ENCODE measurements around the gene PDHA1. TPM values are rescaled to one million over a fixed set of nuclear protein-coding genes. Genes with fewer than 3 reads are reported as not detected.

The PDHA1 gene
- total RNA-seq, 2 donors from 2014 or later: 149 to 194 TPM

GRCh38 chrX:19410259-19410658, 66.5 kb downstream of the PDHA1 start:
- Histone ChIP-seq H3K9me3 (peaks cover 0 to 7% of the 10 kb centered on the region in 2 donors), H3K4me1 (no peaks in the 10 kb centered on the region), H3K27me3 (no peaks in the 10 kb centered on the region), H3K36me3 (no peaks in the 10 kb centered on the region), H3K27ac (no peak overlapping the region), H3K4me3 (no peak overlapping the region)
- DNase-seq (ENCODE audit: low spot score): no peak
- TF ChIP-seq, protein P1, sequence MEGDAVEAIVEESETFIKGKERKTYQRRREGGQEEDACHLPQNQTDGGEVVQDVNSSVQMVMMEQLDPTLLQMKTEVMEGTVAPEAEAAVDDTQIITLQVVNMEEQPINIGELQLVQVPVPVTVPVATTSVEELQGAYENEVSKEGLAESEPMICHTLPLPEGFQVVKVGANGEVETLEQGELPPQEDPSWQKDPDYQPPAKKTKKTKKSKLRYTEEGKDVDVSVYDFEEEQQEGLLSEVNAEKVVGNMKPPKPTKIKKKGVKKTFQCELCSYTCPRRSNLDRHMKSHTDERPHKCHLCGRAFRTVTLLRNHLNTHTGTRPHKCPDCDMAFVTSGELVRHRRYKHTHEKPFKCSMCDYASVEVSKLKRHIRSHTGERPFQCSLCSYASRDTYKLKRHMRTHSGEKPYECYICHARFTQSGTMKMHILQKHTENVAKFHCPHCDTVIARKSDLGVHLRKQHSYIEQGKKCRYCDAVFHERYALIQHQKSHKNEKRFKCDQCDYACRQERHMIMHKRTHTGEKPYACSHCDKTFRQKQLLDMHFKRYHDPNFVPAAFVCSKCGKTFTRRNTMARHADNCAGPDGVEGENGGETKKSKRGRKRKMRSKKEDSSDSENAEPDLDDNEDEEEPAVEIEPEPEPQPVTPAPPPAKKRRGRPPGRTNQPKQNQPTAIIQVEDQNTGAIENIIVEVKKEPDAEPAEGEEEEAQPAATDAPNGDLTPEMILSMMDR (IDR thresholded peaks at IDR 0.05): no peak

Other genes starting within 250 kb of the PDHA1 start
- 1 to 10 TPM in 1 of 2 donors, under 1 TPM in 1; 0.67 to 2.3 TPM for gene ADGRG2, start 221.5 kb upstream of the PDHA1 start, total RNA-seq
- not detected for gene MAP3K15, start 171.6 kb downstream of the PDHA1 start, total RNA-seq